HT-29 (cell line): ENCODE data around the gene SAPCD2. TPM values are rescaled to one million over a fixed set of nuclear protein-coding genes. Genes with fewer than 3 reads are reported as not detected.
"Not testable (repeated sequence)": the region's sequence is repeated elsewhere in the genome, so short reads cannot be mapped to it uniquely, and the experiment has no call there.

Experiments
- DNase-seq: peaks from one replicate; pipeline ENCODE4 v3.0.0-alpha.2; 2015; ENCODE audit warnings: low spot score
- total RNA-seq: library from RNA; depleted of rRNA; stranded (reverse); fragments of >200 nt; shearing (Covaris generic); gene quantifications from 2 replicates; pipeline ENCODE4 v1.2.3, GENCODE V29; 2014

The SAPCD2 gene
- total RNA-seq, 1 experiment from 2014 or later: 217 TPM

GRCh38 chr9:137033481-137033880, 36.9 kb downstream of the SAPCD2 start:
- not testable (repeated sequence) for DNase-seq

DNA sequence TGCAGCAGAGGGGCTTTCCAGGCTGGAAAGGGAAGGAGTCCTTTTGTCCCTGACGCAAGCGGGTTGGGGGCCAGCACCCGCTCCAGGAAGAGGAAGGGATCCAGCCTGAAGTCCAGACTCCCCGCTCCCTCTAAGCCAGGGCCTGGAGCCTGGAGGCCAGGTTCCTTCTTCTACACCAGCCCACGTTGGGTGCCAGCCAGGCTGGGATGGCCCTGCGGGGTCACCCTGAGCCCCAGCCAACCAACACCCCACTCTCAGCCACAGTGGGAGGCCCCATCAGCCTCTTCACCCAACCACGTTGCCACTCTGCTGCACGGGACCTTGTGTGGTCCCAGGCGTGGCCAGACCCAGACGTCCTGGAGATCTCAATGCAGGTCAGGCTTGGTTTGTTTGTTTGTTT, 37.5 kb downstream of the SAPCD2 start:
- DNase-seq: no peak

- DNase-seq: no peak
Observed at GRCh38 chr9:137031904-137032640, 38.3 kb downstream of the SAPCD2 start, which contains the start of gene FUT7. Gene FUT7 (minus strand): TSS chr9:137032088. CDS start chr9:137031991, 97 bp downstream.

GRCh38 chr9:137030538-137031527, 39.5 kb downstream of the SAPCD2 start:
- DNase-seq: no peak

DNA sequence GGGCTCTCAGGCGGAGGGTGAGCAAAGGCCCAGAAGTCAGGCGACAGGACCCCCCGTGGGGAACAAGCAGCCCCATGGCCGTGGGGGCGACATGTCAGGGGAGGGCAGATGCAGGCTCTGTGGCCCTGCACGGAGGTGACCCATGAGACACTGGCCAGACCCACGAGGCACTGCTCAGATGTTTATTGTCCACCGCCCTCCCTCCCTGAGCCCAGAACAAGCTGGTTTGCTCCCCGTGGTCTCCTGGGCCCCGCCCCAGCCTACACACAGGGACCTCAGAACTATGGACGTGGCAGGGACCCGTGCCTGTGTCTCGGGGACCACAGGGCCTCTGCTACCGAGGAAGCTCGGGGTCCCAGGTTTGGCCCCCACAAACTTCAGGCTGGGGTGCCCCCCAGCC, 40.4 kb downstream of the SAPCD2 start:
- no peak for DNase-seq

GRCh38 chr9:137029058-137029936, 41.1 kb downstream of the SAPCD2 start:
- peak; percentile 84 for DNase-seq

DNA sequence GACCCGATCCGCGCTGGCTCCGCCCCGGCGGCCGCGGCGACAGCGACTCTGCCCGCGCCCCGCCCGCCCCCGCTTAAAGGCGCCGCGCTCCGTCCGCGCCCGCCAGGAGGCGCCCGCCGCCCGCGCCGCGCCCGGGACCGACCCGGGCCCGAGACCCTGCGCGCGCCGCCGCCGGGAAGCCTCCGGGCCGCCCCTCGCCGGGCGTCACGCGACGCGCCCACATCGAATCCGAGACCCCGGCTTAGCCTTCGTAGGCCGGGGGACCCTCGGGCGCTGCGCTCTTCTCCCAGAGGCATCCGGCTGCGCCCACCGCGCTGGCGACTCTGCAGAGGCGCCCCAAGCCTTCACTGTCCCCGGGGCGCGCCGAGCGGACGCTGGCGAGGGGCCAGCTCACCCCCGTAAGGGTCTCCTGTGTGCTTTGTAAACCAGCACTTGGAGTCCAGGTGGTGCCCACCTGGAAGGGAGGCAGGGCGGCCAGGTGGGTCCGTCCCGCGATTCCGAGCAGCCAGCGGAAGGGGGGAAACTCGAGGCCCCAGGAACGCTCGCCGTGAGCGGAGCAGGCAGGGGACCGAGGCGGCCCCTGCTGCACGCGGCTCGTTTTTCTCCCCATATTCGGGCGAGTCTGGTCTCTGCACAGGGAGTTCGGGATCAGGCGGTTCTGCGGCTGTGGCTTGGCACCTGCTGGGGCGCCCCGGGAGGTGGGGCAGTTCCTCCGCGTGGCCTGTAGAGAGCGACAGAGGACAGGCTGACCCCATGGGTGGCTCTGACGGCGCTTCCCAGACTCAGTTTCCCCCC, 41.9 kb downstream of the SAPCD2 start:
- DNase-seq: peak; percentile 69

- peak; percentile 32 for DNase-seq
Observed at GRCh38 chr9:137027369-137028262, 42.7 kb downstream of the SAPCD2 start, which contains the start of gene ABCA2. Gene ABCA2 (minus strand): TSS chr9:137028237. CDS start chr9:137028140, 97 bp downstream.

- DNase-seq: no peak
Observed at GRCh38 chr9:137026828-137027227, 43.5 kb downstream of the SAPCD2 start.

- no peak for DNase-seq
Observed at GRCh38 chr9:137026384-137026783, 44.0 kb downstream of the SAPCD2 start.

GRCh38 chr9:137025517-137025966, 44.8 kb downstream of the SAPCD2 start:
- peak; percentile 89 for DNase-seq

DNA sequence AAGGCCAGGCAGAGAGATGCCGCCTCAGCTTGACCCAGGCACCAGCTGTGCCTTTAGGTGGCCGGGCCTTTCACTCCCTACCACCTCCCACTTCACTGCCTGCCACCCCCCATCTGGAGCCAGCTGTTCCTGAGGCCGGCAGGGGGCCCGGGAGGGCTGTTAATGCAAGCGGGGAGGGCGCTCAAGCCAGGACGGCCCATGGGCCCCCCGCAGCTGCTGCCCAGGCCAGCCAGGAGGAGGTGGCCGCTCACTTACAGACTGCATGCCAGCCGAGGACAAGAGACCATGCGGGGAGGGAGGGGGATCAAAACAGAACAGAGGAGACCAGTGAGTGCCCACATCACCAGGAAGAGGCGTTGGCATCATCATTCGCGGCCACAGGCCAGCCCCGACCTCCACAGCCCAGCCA, 46.8 kb downstream of the SAPCD2 start:
- DNase-seq: no peak

GRCh38 chr9:137023157-137023556, 47.2 kb downstream of the SAPCD2 start:
- DNase-seq: peak; percentile 57

GRCh38 chr9:137022662-137023008, 47.7 kb downstream of the SAPCD2 start:
- DNase-seq: no peak

- DNase-seq: peak; percentile 96
Observed at GRCh38 chr9:137021979-137022661, 48.2 kb downstream of the SAPCD2 start.

DNA sequence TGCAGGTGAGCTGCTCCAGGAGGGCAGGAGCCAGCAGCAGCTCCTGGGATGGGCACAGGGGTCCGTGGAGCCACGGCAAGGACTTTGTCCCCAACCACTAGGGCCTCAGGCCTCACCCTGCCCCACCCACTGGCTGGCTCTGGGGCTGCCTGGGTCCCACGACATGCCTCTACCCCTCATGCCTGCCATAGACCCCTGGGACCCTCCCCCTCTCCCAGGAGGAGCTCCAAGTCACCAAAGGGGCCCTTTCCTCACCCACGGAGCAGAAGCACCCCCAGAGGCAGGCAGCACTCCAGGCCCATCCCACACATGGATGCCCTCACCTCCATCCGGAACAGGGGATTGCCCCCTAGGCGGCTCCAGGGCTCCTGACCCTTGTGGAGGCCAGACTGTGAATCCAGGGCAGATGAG, 48.8 kb downstream of the SAPCD2 start:
- DNase-seq: no peak

GRCh38 chr9:137020771-137021567, 49.4 kb downstream of the SAPCD2 start:
- no peak for DNase-seq
